Measurements from ENCODE around the gene TNMD. TPM values are rescaled to one million over a fixed set of nuclear protein-coding genes. Genes with fewer than 3 reads are reported as not detected.

The TNMD gene
- total RNA-seq, 3 donors from 2014 or later (not counting 1 experiment from before 2014, with no cell fraction given): not detected

- Histone ChIP-seq H3K27ac (ENCODE audit: low read length) (no peak overlapping the region), H3K36me3 (ENCODE audit: control insufficient read depth, insufficient read depth, low read length) (no peaks in the 10 kb centered on the region), H3K9me3 (ENCODE audit: control insufficient read depth, insufficient read depth, low read length) (no peaks in the 10 kb centered on the region), H3K4me1 (ENCODE audit: control insufficient read depth, insufficient read depth, low read length) (no peaks in the 10 kb centered on the region), H3K27me3 (ENCODE audit: control insufficient read depth, insufficient read depth, low read length) (no peaks in the 10 kb centered on the region), H3K4me3 (ENCODE audit: low read length) (no peak overlapping the region)
- intact Hi-C loops (cut with micrococcal nuclease): no loop called here
- Mint-ChIP-seq H3K9me3 (no peaks in the 10 kb centered on the region), H3K27ac (no peak overlapping the region), H3K36me3 (no peaks in the 10 kb centered on the region), H3K4me3 (no peak overlapping the region), H3K4me1 (peaks cover 7 to 10% of the 10 kb centered on the region in 2 donors), H3K27me3 (ENCODE audit: low read depth in 2 of 2) (peaks cover 0 to 23% of the 10 kb centered on the region in 2 donors)
- ATAC-seq: no peak
- peak in 1 of 2 donors; percentile 11 for DNase-seq
- WGBS (ENCODE audit: insufficient coverage): 0% methylated on average over 1 of the region's 5 CpGs
- no peak for TF ChIP-seq CTCF (IDR thresholded peaks at IDR 0.05)
These were observed 41.3 kb downstream of the TNMD start for GRCh38 chrX:100625985-100626491.

GRCh38 chrX:100635040-100635439 lies 50.3 kb downstream of the TNMD start:
- ATAC-seq (no peak), DNase-seq (no peak)
- H3K9me3 Mint-ChIP-seq: no peaks in the 10 kb centered on the region
- H3K4me3 Mint-ChIP-seq: no peak overlapping the region
- peaks cover 10 to 45% of the 10 kb centered on the region in 2 donors for H3K27me3 Mint-ChIP-seq (ENCODE audit: low read depth in 2 of 2)
- Histone ChIP-seq H3K4me1 (ENCODE audit: control insufficient read depth, insufficient read depth, low read length) (no peaks in the 10 kb centered on the region), H3K27me3 (ENCODE audit: control insufficient read depth, insufficient read depth, low read length) (peaks cover 6% of the 10 kb centered on the region), H3K4me3 (ENCODE audit: low read length) (no peak overlapping the region), H3K27ac (ENCODE audit: low read length) (no peak overlapping the region), H3K9me3 (ENCODE audit: control insufficient read depth, insufficient read depth, low read length) (no peaks in the 10 kb centered on the region), H3K36me3 (ENCODE audit: control insufficient read depth, insufficient read depth, low read length) (no peaks in the 10 kb centered on the region)
- no peak for TF ChIP-seq CTCF (IDR thresholded peaks at IDR 0.05)
- H3K4me1 Mint-ChIP-seq: peaks cover 4 to 9% of the 10 kb centered on the region in 2 donors
- intact Hi-C loops (cut with micrococcal nuclease): no loop called here
- H3K27ac Mint-ChIP-seq: no peak overlapping the region
- WGBS (ENCODE audit: insufficient coverage): 90% methylated on average over 5 of the region's 5 CpGs
- H3K36me3 Mint-ChIP-seq: no peaks in the 10 kb centered on the region

GRCh38 chrX:100635989-100636320 lies 51.2 kb downstream of the TNMD start:
- no peak overlapping the region for H3K27ac ChIP-seq (ENCODE audit: low read length)

More at GRCh38 chrX:100635989-100636320, 51.2 kb downstream of the TNMD start:
- Histone ChIP-seq H3K27me3 (ENCODE audit: control insufficient read depth, insufficient read depth, low read length) (peaks cover 6% of the 10 kb centered on the region), H3K4me1 (ENCODE audit: control insufficient read depth, insufficient read depth, low read length) (no peaks in the 10 kb centered on the region), H3K36me3 (ENCODE audit: control insufficient read depth, insufficient read depth, low read length) (no peaks in the 10 kb centered on the region), H3K4me3 (ENCODE audit: low read length) (no peak overlapping the region), H3K9me3 (ENCODE audit: control insufficient read depth, insufficient read depth, low read length) (no peaks in the 10 kb centered on the region)
- DNase-seq (peak in 1 of 2 donors; percentile 4), ATAC-seq (no peak)
- H3K9me3 Mint-ChIP-seq: peaks cover 0 to 2% of the 10 kb centered on the region in 2 donors
- intact Hi-C loops (cut with micrococcal nuclease): no loop called here
- TF ChIP-seq CTCF (IDR thresholded peaks at IDR 0.05): no peak
- no peak overlapping the region for H3K27ac Mint-ChIP-seq
- H3K36me3 Mint-ChIP-seq: no peaks in the 10 kb centered on the region
- no peak overlapping the region for H3K4me3 Mint-ChIP-seq
- H3K4me1 Mint-ChIP-seq: peaks cover 4 to 9% of the 10 kb centered on the region in 2 donors
- WGBS (ENCODE audit: insufficient coverage): 64% methylated on average over 8 of the region's 8 CpGs
- H3K27me3 Mint-ChIP-seq (ENCODE audit: low read depth in 2 of 2): peaks cover 14 to 43% of the 10 kb centered on the region in 2 donors
